C4-2B (cell line): ENCODE results near the gene LRRC36.
A peak's percentile ranks its signal among the peaks of the same experiment; 100 is the strongest.

Source experiments
- H3K27ac ChIP-seq: fragments of 450-650 bp; 2 replicates; pipeline ENCODE4 v1.5.1; 2017
- ZFX ChIP-seq: fragments of 450-650 bp; IDR thresholded peaks from 2 replicates; pipeline ENCODE4 v1.6.1; 2017
- TF ChIP-seq, protein P1 (sequence below): fragments of 450-650 bp; conservative IDR thresholded peaks from 2 replicates; pipeline ENCODE4 v1.5.1; 2017; ENCODE audit warnings: mild to moderate bottlenecking

Gene LRRC36

DNA sequence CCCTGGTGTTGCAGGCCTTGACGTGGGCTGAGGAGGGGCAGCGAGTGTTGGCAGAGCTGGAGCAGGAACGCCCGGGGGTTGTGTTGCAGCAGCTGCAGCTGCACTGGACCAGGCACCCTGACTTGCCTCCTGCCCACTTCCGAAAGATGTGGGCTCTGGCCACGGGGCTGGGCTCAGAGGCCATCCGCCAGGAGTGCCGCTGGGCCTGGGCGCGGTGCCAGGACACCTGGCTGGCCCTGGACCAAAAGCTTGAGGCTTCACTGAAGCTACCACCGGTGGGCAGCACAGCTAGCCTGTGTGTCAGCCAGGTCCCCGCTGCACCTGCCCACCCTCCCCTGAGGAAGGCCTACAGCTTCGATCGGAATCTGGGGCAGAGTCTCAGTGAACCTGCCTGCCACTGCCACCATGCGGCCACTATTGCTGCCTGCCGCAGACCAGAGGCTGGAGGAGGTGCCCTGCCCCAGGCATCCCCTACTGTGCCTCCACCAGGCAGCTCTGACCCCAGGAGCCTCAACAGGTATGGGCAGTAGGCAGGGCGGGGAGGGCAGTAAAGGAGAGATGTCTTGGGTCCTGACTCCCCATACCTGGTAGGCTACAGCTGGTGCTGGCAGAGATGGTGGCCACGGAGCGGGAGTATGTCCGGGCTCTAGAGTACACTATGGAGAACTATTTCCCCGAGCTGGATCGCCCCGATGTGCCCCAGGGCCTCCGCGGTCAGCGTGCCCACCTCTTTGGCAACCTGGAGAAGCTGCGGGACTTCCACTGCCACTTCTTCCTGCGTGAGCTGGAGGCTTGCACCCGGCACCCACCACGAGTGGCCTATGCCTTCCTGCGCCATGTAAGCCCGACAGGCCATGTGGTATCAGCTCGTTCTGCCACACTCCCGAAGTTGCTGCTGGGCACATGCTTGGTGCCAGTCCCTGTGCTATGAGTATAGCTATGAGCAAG is 41.6 kb upstream of the LRRC36 start:
- TF ChIP-seq, protein P1, sequence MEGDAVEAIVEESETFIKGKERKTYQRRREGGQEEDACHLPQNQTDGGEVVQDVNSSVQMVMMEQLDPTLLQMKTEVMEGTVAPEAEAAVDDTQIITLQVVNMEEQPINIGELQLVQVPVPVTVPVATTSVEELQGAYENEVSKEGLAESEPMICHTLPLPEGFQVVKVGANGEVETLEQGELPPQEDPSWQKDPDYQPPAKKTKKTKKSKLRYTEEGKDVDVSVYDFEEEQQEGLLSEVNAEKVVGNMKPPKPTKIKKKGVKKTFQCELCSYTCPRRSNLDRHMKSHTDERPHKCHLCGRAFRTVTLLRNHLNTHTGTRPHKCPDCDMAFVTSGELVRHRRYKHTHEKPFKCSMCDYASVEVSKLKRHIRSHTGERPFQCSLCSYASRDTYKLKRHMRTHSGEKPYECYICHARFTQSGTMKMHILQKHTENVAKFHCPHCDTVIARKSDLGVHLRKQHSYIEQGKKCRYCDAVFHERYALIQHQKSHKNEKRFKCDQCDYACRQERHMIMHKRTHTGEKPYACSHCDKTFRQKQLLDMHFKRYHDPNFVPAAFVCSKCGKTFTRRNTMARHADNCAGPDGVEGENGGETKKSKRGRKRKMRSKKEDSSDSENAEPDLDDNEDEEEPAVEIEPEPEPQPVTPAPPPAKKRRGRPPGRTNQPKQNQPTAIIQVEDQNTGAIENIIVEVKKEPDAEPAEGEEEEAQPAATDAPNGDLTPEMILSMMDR: peak; percentile 66
- no peak for TF ChIP-seq ZFX
- H3K27ac ChIP-seq: peak overlapping the region; percentile 40; the same call in 1 of the 2 replicates

GRCh38 chr16:67286441-67287235 is 40.0 kb upstream of the LRRC36 start:
- TF ChIP-seq, protein P1: no peak
- TF ChIP-seq ZFX: no peak
- no peak overlapping the region for H3K27ac ChIP-seq

GRCh38 chr16:67287960-67288359 is 38.7 kb upstream of the LRRC36 start:
- no peak for TF ChIP-seq ZFX
- TF ChIP-seq, protein P1: no peak
- H3K27ac ChIP-seq: no peak overlapping the region

DNA sequence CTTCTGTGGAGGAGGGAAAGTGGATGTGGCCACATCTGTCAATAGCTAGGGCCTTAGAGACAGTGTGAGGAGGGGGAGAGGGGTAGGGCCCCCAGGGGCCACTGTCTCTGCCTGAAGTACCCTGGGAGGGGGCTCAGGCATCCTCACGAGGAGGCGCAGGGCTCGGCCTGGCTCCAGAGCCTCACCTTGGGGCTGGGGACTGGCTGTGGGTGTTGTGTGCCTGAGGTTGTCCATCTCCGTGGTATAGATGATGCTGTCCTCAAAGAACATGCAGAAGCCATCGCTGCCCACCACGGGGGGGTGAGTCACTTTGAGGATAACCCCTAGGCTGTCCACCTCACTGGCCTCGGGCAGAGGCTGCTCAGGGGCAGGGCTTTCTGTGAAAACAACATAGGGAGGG is 35.2 kb upstream of the LRRC36 start:
- TF ChIP-seq, protein P1: no peak
- TF ChIP-seq ZFX: no peak
- no peak overlapping the region for H3K27ac ChIP-seq

- no peak overlapping the region for H3K27ac ChIP-seq
- no peak for TF ChIP-seq ZFX
- TF ChIP-seq, protein P1: no peak
These were observed 32.4 kb upstream of the LRRC36 start for GRCh38 chr16:67294171-67294757.

DNA sequence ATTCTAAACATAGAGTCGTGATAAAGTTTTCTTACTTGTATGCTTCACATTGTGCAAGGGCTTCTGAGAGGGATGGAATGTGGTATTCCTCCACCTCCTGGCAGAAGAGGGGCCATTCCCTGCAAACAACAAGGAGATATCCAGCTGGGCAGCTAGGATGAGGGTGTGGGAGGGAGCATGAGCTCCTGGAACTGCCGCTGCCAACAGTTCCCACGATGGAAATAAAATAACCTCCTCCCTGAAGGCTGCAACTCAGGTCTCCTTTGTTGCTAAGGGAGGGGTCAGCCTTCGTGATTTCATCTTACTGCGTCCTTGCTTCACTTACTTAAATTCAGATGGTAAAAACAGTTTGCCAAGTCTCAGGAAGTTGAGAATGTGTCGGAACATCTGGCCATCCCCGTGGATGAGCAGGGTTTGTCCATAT is 31.7 kb upstream of the LRRC36 start:
- TF ChIP-seq, protein P1: no peak
- TF ChIP-seq ZFX: no peak
- H3K27ac ChIP-seq: no peak overlapping the region

GRCh38 chr16:67296420-67296819 is 30.2 kb upstream of the LRRC36 start:
- TF ChIP-seq, protein P1: no peak
- TF ChIP-seq ZFX: no peak
- H3K27ac ChIP-seq: no peak overlapping the region
